ENCODE results near the gene ELP6.
"Not testable (repeated sequence)": the region's sequence is repeated elsewhere in the genome, so short reads cannot be mapped to it uniquely, and the experiment has no call there.

The ELP6 gene

DNA sequence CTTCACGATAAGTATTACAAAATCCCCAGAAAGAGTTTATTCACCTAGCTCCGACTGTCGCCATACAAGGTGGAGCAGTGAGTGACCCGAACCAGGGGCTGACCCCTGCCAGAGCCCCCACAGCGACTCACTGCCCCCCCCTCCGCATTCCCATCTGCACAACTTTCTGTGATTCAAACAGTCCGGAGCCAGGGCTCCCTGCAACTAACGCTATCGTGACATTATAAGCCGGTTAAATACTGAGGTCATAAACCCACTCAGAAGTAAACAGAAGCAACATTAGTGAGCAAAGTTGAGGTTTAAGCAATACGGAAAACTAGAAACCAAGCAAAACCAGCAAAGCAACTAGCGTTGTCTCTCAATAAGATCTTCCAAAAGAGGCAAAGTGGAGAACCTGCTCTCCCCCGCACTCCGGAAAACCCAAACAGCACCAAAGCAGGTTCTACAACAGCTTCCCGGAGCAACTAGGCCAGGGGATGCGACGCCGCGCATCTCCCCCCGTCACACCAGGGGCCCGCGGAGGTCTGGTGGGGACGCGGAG lies 38.4 kb downstream of the ELP6 start:
- Histone ChIP-seq H3K27me3 (ENCODE audit: insufficient read depth, poor library complexity, severe bottlenecking) (no peaks in the 10 kb centered on the region), H3K27ac (replicated peaks) (peak overlapping the region; percentile 65), H3K4me3 (replicated peaks; ENCODE audit: insufficient read depth, low read length) (peak overlapping the region; percentile 98)
- TF ChIP-seq REST (IDR thresholded peaks at IDR 0.05; ENCODE audit: insufficient replicate concordance, low read depth) (no peak), GABPA (IDR thresholded peaks at IDR 0.05; ENCODE audit: low read depth) (no peak), SPI1 (IDR thresholded peaks at IDR 0.05; ENCODE audit: borderline replicate concordance, low read depth) (no peak), POLR2AphosphoS5 (IDR thresholded peaks at IDR 0.05; ENCODE audit: low read depth) (no peak)
- TF ChIP-seq, protein P1, sequence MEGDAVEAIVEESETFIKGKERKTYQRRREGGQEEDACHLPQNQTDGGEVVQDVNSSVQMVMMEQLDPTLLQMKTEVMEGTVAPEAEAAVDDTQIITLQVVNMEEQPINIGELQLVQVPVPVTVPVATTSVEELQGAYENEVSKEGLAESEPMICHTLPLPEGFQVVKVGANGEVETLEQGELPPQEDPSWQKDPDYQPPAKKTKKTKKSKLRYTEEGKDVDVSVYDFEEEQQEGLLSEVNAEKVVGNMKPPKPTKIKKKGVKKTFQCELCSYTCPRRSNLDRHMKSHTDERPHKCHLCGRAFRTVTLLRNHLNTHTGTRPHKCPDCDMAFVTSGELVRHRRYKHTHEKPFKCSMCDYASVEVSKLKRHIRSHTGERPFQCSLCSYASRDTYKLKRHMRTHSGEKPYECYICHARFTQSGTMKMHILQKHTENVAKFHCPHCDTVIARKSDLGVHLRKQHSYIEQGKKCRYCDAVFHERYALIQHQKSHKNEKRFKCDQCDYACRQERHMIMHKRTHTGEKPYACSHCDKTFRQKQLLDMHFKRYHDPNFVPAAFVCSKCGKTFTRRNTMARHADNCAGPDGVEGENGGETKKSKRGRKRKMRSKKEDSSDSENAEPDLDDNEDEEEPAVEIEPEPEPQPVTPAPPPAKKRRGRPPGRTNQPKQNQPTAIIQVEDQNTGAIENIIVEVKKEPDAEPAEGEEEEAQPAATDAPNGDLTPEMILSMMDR (IDR thresholded peaks at IDR 0.05; ENCODE audit: insufficient read depth, low read length) = no peak
- DNase-seq (ENCODE audit: low read depth in 1 of 2, low spot score in 1 of 2) = no peak

DNA sequence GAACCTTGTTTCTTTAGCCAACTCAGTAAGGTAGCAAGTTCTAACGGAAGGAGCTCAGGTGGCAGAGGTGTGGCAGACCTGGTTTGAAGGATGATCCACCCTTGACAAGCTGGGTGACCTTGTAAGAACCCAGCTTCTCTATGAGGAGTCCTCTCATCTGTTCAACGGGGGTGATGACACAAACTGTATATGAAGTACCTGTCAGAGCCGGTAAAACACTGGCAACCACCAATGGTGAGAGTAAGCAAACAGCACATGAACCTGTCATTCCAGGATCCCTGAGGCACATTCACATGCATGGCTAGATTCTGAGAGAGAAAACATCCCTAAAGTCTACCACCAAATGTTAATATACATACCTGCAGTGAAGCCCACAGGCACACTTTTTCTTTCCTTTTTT lies 40.1 kb downstream of the ELP6 start:
- Histone ChIP-seq H3K4me3 (replicated peaks; ENCODE audit: insufficient read depth, low read length) (no peak overlapping the region), H3K27me3 (ENCODE audit: insufficient read depth, poor library complexity, severe bottlenecking) (no peaks in the 10 kb centered on the region), H3K27ac (replicated peaks) (no peak overlapping the region)
- no peak for DNase-seq (ENCODE audit: low read depth in 1 of 2, low spot score in 1 of 2)
- no peak for TF ChIP-seq POLR2AphosphoS5 (IDR thresholded peaks at IDR 0.05; ENCODE audit: low read depth)
- no peak for TF ChIP-seq SPI1 (IDR thresholded peaks at IDR 0.05; ENCODE audit: borderline replicate concordance, low read depth)
- no peak for TF ChIP-seq REST (IDR thresholded peaks at IDR 0.05; ENCODE audit: insufficient replicate concordance, low read depth)

DNA sequence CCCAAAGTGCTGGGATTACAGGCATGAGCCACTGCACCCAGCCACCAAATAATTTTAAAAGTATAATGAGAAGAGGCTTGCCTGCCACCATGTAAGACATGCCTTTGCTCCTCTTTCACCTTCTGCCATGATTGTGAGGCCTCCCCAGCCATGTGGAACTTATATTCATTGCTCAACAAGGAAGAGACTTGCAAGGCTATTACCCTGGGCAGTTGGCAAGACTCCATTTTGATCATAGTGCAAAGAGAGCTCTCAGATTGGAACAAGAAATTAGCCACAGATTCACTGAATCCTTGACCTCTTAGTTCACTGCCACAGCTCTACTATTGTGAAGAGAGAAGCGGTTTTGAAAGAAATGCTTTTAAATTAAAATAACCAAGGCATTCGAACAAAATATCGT lies 43.9 kb downstream of the ELP6 start:
- no peaks in the 10 kb centered on the region for H3K27me3 ChIP-seq (ENCODE audit: insufficient read depth, poor library complexity, severe bottlenecking)
- no peak for TF ChIP-seq POLR2AphosphoS5 (IDR thresholded peaks at IDR 0.05; ENCODE audit: low read depth)
- TF ChIP-seq SPI1 (IDR thresholded peaks at IDR 0.05; ENCODE audit: borderline replicate concordance, low read depth) = no peak
- no peak for TF ChIP-seq GABPA (IDR thresholded peaks at IDR 0.05; ENCODE audit: low read depth)
- TF ChIP-seq, protein P1 (IDR thresholded peaks at IDR 0.05; ENCODE audit: insufficient read depth, low read length) = no peak
- no peak for TF ChIP-seq REST (IDR thresholded peaks at IDR 0.05; ENCODE audit: insufficient replicate concordance, low read depth)
- H3K4me3 ChIP-seq (replicated peaks; ENCODE audit: insufficient read depth, low read length) = no peak overlapping the region
- no peak overlapping the region; the same call in 1 of the 2 replicates for H3K27ac ChIP-seq (replicated peaks)
- DNase-seq (ENCODE audit: low read depth in 1 of 2, low spot score in 1 of 2) = peak in 1 of 2 experiments; percentile 30

DNA sequence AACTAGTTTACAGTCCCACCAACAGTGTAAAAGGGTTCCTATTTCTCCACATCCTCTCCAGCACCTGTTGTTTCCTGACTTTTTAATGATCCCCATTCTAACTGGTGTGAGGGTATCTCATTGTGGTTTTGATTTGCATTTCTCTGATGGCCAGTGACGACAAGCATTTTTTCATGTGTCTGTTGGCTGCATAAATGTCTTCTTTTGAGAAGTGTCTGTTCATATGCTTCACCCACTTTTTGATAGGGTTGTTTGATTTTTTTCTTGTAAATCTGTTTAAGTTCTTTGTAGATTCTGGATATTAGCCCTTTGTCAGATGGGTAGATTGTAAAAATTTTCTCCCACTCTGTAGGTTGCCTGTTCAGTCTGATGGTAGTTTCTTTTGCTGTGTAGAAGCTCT lies 45.2 kb downstream of the ELP6 start:
- H3K27ac ChIP-seq (replicated peaks); DNase-seq (ENCODE audit: low read depth in 1 of 2, low spot score in 1 of 2); H3K4me3 ChIP-seq (replicated peaks; ENCODE audit: insufficient read depth, low read length); H3K27me3 ChIP-seq (ENCODE audit: insufficient read depth, poor library complexity, severe bottlenecking): not testable (repeated sequence)

Data from HL-60 (cell line).